Neutrophil (primary cell): ENCODE data around the gene HBA2.
"Not testable (repeated sequence)": the region's sequence is repeated elsewhere in the genome, so short reads cannot be mapped to it uniquely, and the experiment has no call there.

Experiments used
- H3K27ac ChIP-seq: fragments of 200-600 bp; sonication (generic); 2 replicates; pipeline ENCODE4 v1.5.1; 2016; ENCODE audit warnings: mild to moderate bottlenecking, moderate library complexity
- H3K27me3 ChIP-seq: fragments of 200-600 bp; sonication (generic); 2 replicates; pipeline ENCODE4 v1.6.0; 2016; ENCODE audit warnings: mild to moderate bottlenecking
- H3K36me3 ChIP-seq: fragments of 200-600 bp; sonication (generic); 2 replicates; pipeline ENCODE4 v1.5.1; 2017
- H3K4me1 ChIP-seq, 2 experiments: fragments of 200-600 bp in 1 of 2; sonication (generic) in 1 of 2; 1 replicate in 1 of 2; 2 replicates in 1 of 2; pipeline versions ENCODE4 v1.5.1 to v1.6.1; 2013 to 2016; ENCODE audit warnings: low read depth in 1 of 2, low read length in 1 of 2, mild to moderate bottlenecking in 1 of 2, moderate library complexity in 1 of 2; ENCODE audit not compliant: control insufficient read depth in 1 of 2, insufficient read depth in 1 of 2
- H3K4me3 ChIP-seq, 2 experiments: fragments of 200-600 bp in 1 of 2; sonication (generic) in 1 of 2; 1 replicate in 1 of 2; 2 replicates in 1 of 2; pipeline ENCODE4 v1.5.1; 2013 to 2016; ENCODE audit warnings: low read depth in 1 of 2, low read length in 1 of 2, mild to moderate bottlenecking in 1 of 2, moderate library complexity in 1 of 2
- H3K9me3 ChIP-seq: fragments of 200-600 bp; sonication (generic); 2 replicates; pipeline ENCODE4 v1.5.1; 2016
- CTCF ChIP-seq: fragments of 200-600 bp; sonication (generic); IDR thresholded peaks from 2 replicates; pipeline ENCODE4 v1.5.1; 2016; ENCODE audit warnings: antibody characterized with exemption

Gene HBA2

GRCh38 chr16:166375-167121 is 6.1 kb upstream of the HBA2 start:
- H3K27ac ChIP-seq: no peak overlapping the region
- H3K27me3 ChIP-seq: peaks cover 90% of the 10 kb centered on the region
- H3K4me1 ChIP-seq: peaks cover 5 to 6% of the 10 kb centered on the region in 2 experiments
- no peaks in the 10 kb centered on the region for H3K36me3 ChIP-seq
- no peak for TF ChIP-seq CTCF
- no peaks in the 10 kb centered on the region for H3K9me3 ChIP-seq
- no peak overlapping the region for H3K4me3 ChIP-seq

- no peak for TF ChIP-seq CTCF
- Histone ChIP-seq H3K27me3 (peaks cover 90% of the 10 kb centered on the region), H3K36me3 (no peaks in the 10 kb centered on the region), H3K4me1 (peaks cover 5 to 6% of the 10 kb centered on the region in 2 experiments), H3K27ac (no peak overlapping the region), H3K9me3 (no peaks in the 10 kb centered on the region), H3K4me3 (no peak overlapping the region)
Observed at GRCh38 chr16:167122-167690, 5.5 kb upstream of the HBA2 start.

- Histone ChIP-seq H3K36me3 (no peaks in the 10 kb centered on the region), H3K27ac (no peak overlapping the region), H3K27me3 (peaks cover 82% of the 10 kb centered on the region), H3K4me3 (no peak overlapping the region), H3K4me1 (peaks cover 5 to 6% of the 10 kb centered on the region in 2 experiments), H3K9me3 (no peaks in the 10 kb centered on the region)
- TF ChIP-seq CTCF: no peak
Observed at GRCh38 chr16:168424-168823, 4.3 kb upstream of the HBA2 start.

GRCh38 chr16:169014-169413 is 3.7 kb upstream of the HBA2 start:
- no peak overlapping the region for H3K27ac ChIP-seq
- no peaks in the 10 kb centered on the region for H3K9me3 ChIP-seq
- H3K4me3 ChIP-seq: no peak overlapping the region
- no peaks in the 10 kb centered on the region for H3K36me3 ChIP-seq
- H3K4me1 ChIP-seq: peaks cover 5 to 6% of the 10 kb centered on the region in 2 experiments
- TF ChIP-seq CTCF: no peak
- H3K27me3 ChIP-seq: peaks cover 84% of the 10 kb centered on the region

- not testable (repeated sequence) for H3K36me3 ChIP-seq, H3K4me3 ChIP-seq, H3K27ac ChIP-seq, H3K4me1 ChIP-seq, H3K9me3 ChIP-seq
- peaks cover 92% of the 10 kb centered on the region for H3K27me3 ChIP-seq
Observed at GRCh38 chr16:170088-170507, 2.6 kb upstream of the HBA2 start.

- no peaks in the 10 kb centered on the region for H3K36me3 ChIP-seq
- H3K4me1 ChIP-seq: no peaks in the 10 kb centered on the region
- TF ChIP-seq CTCF: no peak
- no peak overlapping the region for H3K4me3 ChIP-seq
- peaks cover 92% of the 10 kb centered on the region for H3K27me3 ChIP-seq
- H3K27ac ChIP-seq: no peak overlapping the region
- H3K9me3 ChIP-seq: no peaks in the 10 kb centered on the region
Observed at GRCh38 chr16:170788-171187, 1.9 kb upstream of the HBA2 start.

GRCh38 chr16:173211-173854 is 657 bp downstream of the HBA2 start:
- H3K27me3 ChIP-seq: peaks cover 89% of the 10 kb centered on the region

GRCh38 chr16:173928-174769 is 1.5 kb downstream of the HBA2 start:
- not testable (repeated sequence) for H3K27ac ChIP-seq, H3K4me1 ChIP-seq, H3K4me3 ChIP-seq, H3K9me3 ChIP-seq, H3K36me3 ChIP-seq
- H3K27me3 ChIP-seq: peaks cover 89% of the 10 kb centered on the region

More at GRCh38 chr16:173211-173854, 657 bp downstream of the HBA2 start:
- not testable (repeated sequence) for H3K9me3 ChIP-seq, H3K4me1 ChIP-seq, H3K4me3 ChIP-seq, H3K36me3 ChIP-seq, H3K27ac ChIP-seq
